Stimulated activated CD4-positive, alpha-beta T cell treated with anti-CD3 and anti-CD28 coated beads, Interleukin-15, amount 100 ng/mL, for 1 hour (primary cell): ENCODE data around the gene SORCS1.

ENCODE experiments used
- DNase-seq, 2 donors: peaks; one replicate each; pipeline ENCODE4 v3.0.0-alpha.2; 2020; ENCODE audit warnings: low read depth in 1 of 2, low spot score in 1 of 2

Gene SORCS1

GRCh38 chr10:106826716-106827115, 337.8 kb downstream of the SORCS1 start:
- DNase-seq: no peak

DNA sequence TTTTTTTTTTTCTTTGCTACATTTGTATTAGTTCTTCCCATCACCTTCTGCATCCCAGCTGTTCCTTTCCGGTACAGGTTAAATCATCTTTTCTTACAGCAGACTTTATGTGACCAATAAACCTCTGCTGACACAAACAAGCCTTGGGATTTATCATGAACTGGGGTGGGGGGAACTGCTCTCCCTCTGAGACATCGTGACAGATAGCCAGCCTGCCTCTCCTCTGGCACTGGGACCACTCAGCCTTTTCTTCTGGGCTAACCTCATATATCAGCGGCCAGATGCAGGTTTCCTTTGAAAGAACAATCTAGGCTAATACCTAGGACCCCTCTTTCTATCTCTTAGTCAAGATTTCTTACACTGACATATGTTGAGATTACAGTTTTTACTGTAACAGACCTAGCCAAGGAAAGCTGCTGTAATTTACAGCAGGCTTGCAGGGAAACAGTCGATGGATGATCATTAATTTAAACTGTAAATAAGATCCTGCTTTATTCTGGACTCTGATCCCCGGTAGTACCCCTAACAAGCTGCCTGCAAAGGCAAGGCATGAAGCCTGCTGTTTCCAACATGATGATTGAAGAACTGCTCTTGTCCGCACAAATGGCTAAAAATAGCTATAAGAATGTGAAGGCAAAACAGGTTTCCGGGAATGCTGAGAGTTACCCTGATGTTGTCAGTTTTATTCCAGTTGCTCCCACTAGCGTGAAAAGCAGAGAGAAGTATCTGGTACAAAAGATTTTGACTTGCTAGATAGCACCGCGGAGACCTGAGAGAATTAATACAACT, 338.7 kb downstream of the SORCS1 start:
- DNase-seq: no peak

- DNase-seq: no peak
Measured at GRCh38 chr10:106820579-106820978, 343.9 kb downstream of the SORCS1 start.

- DNase-seq: no peak
Measured at GRCh38 chr10:106819490-106819889, 345.0 kb downstream of the SORCS1 start.

DNA sequence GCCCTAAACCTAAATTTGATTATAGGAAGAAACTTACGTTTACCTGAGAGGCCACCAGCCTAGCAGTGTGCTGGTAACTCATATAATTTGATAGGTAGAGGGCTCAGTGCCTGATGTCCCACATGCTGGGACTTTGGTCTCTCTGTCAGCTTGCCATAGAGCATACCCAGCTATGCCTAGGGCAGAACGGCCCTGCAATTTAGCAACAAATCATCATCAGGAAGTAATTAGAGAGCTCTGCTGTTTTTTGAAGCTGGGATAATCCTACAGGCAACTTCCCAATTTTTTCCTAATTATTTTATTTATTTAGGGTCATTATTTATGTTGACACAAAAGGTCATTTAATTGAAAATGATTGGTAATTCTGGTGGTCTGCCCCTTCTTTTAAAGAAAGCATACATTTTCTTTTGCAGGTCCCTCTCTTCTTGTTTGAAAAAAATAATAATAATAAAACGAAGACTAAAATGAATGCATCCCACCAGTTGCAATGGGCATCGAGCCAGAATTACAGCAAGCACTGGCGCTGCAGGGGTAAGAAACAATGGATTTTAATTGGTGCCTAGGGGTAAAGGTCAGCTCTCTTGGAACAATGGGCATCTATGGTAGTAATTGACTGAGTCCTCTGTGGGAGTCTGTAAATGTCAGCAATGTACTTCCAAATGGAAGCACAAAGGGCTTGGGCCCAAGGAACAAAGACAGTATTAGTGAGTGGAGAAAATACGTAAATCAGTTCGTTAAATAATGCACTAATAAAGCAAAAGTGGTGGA, 348.0 kb downstream of the SORCS1 start:
- no peak for DNase-seq

GRCh38 chr10:106815427-106816043, 349.0 kb downstream of the SORCS1 start:
- DNase-seq: no peak

GRCh38 chr10:106804992-106805582, 359.4 kb downstream of the SORCS1 start:
- no peak for DNase-seq

DNA sequence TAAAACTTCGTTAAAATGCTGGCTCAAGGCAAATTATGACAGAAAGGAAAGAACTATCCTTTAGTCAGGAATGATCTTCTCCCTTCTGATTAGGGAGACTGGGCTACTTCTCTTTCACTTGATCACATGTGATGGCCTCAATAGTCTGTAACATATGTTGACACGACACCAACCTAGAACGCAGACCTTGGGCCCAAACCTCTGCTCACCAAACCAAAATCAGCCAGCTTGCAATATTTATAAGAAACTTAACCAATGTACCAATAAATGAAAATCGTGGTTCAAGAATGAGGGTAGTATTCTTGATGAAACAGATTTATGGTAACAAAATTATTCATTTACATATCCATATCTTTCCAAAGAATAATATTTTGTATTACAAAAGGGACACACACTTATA, 361.6 kb downstream of the SORCS1 start:
- DNase-seq: no peak

- no peak for DNase-seq
Measured at GRCh38 chr10:106799776-106800175, 364.7 kb downstream of the SORCS1 start.

DNA sequence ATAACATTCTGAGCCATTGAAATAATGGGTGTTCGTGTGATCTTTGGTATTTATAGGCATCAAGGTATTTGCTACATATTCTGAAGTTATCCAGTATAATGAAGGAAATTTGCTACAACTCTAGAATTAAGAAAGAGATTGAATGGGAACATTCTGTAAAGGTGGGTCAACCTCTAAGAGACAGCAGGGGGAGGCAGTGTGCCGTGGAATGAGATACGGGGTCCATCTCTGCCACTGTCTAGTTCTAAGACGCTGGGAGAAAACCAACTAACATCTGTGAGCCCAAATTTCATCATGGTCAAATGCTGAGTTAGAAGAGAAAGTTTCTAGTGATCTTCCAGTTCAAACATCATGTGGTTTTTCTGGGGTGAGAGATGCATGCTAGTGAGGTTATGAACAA, 368.9 kb downstream of the SORCS1 start:
- DNase-seq: no peak

DNA sequence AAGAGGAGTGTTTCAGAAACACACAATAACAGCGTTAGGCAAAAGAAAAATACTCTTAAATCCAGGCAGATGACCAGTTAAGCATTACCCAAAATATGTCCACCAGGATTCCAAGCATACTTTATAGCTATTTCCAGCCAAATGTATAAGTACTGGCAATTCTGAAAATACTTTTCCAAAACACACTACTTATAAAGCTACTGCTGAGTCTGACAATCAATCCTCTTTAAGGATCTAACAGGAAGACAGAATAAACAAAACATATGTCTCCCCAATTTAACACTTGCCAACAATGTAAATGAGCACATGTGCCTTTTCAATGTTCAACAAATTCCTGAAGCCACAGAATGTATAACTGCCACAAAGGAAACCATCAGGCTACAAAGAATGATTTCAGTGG, 370.9 kb downstream of the SORCS1 start:
- no peak for DNase-seq

GRCh38 chr10:106789623-106790022, 374.9 kb downstream of the SORCS1 start:
- DNase-seq: no peak

GRCh38 chr10:106788982-106789381, 375.5 kb downstream of the SORCS1 start:
- DNase-seq: no peak

DNA sequence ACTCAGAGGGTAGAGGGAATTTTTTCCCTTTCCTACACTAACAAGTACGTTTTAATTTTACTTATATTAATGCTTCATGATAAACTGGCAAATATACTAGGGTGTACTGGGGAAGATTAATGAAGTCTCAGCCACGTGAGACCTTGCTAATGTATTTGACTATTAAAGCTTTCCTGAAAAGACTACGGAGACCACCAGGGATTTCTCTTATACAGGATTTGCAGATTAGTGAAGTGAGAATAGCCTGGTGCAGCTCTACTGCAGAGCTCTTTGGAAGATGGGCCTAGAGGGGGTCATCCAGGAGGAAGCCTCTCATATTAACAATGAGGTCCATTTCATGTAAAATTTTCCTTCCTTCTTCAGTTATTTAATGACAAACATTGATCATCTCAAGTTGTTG, 379.0 kb downstream of the SORCS1 start:
- DNase-seq: no peak

DNA sequence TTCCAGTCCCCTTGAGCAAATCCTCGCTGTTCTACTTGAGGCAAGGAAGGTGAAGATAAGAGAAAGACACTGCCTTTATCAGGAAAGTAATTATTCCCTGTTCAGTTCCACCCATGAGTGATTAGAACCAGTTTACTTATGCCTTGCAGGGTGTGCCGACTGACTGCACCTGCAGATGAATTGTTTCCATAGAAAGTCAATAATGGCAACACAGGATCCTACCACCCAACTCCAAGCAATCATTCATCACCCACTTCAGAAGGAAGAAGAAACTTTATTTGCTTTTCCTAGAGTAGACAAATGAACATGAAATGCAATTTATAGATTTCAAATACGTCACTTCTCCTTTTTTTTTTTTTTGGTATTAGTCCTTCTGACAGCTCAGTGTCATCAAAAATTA, 383.9 kb downstream of the SORCS1 start:
- no peak for DNase-seq

DNA sequence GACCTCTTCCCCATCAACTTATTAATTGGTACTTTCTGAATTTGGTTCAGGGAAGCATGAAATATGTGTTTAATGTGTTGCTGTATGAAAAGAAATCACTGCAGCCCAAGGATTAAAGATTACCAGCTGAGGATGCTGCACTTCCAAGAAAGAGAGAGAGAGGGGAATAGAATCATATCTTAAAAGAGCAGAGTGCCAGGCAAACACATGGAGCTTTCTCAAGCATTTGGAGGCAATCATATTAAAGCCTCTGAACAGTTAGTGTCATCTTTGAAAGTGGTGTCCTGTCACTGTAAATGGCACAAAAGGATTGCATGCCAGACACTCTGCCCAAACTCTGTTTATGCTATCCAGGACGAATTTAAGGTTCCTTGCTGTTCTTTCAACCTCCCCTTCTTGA, 386.7 kb downstream of the SORCS1 start:
- no peak for DNase-seq

DNA sequence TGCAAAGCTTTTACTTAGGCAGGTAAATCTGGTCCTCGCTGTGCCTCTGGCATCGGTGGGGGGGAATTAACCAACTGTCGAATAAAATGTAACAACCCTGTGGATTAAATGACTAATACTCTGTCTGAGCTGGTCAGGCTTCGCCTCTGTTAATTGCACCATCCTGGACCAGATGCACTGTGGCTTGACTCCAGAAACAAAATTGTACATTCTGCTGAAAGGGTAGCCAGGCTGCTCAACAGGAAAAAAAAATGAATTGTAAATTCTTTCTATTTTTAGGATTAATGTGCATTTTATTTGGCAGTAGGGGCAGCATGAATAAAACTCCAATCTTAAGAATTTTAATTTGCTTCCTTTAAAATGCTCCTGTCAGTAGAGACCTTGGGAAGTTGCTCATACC, 389.4 kb downstream of the SORCS1 start:
- no peak for DNase-seq

DNA sequence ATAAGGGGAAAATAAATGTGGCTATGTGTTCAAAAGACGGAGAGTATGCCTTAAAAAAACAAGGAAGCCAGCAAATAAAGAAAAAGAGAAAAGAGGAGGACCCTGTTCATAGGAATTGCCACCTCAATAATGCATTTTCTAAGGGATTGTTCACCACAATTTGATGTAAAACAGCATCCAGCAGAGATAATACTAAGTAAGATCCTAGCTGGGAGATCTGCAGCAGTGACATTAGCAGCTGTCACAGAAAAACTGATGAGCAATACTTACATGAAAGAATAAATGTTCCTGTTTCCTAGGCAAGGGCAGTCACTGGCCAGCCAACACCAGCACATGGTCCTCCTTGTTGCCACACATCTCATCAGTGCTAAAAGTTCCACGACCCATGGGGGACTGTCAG, 391.5 kb downstream of the SORCS1 start:
- DNase-seq: no peak

DNA sequence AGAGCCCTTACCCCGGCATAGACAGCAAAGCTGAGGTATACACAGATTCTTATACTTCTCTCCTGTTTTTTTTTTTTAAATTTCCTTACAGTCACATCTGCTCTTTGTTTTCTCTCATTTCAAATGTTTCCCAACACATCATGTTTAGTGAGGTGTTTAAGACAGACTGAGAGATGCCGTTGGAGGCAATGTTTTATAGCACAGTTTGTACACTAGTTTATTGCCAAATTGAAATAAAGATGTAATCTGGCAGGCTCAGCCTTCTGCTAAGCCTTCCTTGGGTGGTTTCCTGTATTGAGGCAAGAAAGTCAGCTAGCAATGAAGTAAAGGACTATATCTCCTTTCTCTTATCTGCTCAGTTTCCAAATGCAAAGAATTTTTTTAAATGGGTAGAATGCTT, 393.4 kb downstream of the SORCS1 start:
- DNase-seq: no peak

DNA sequence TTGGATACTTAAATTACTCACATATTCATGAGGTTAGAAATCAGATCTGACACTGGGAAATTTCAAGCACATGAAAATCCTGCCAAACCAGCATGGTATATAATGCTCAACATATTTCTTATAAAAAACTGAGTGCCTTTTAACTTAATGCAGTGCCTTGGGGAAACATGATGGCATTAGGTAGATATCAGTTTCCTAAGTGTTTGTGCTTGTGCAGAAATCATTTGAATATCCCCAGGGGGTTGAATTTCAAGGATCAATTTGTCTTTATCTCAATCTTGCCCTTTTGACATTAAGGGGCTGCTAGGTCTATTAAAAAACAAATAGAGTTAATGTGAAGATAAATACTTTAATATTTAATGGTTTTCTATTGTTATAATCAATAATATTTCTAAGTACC, 396.3 kb downstream of the SORCS1 start:
- DNase-seq: no peak

DNA sequence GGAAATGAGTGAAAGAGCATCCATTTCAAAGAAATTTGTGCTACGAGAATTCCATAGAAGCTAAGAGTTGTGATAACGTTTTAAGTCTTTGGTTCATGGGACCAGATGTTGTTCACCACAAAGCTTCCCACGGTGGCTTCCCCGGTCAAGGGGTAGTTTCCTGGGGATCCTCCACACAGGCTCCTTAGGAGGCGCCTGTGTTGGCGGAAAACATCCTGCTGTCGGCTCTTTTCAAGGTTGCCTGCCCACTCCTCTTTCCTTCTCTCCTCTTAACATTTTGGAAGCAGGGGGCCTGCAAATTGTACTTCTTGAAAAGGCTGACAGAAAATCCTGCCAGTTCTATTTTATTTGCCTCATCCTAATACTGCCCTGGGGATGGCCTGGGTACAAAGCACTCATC, 398.6 kb downstream of the SORCS1 start:
- DNase-seq: no peak

DNA sequence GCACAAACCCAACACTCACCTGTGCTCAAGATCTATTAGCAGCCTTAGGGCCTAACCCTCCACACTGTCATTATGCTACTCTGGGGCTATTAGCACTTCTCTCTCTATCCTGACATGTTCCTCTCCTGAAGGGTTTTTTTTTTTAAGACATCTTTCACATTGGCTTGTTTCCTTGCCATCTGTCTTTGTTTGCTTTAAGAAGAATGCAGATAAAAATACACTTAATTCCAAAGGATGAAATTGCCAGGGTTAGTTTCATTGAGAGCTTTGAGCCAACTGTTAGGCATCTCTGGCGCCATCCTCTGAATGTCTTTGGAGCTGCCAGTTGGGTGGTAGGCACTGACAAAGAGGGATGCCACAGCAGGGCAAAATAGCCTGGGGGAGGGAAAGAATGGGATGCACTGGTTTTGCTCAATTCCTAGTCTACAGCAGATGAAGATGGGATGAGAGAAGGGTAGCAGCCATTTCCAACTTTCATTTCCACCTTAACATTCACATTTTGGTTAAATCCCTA, 399.2 kb downstream of the SORCS1 start:
- DNase-seq: no peak
